Heart left ventricle (tissue), 16 donors: ENCODE results near the gene CYB5D1. TPM values are rescaled to one million over a fixed set of nuclear protein-coding genes. Genes with fewer than 3 reads are reported as not detected.

Experiments
- ATAC-seq, 4 donors: fragments of 200-7000 bp; cut with Tn5 transposase; one replicate each; pipeline ENCODE4 v1.9.1; 2020 to 2022; ENCODE audit warnings: moderate library complexity in 4 of 4, mild to moderate bottlenecking in 3 of 4, moderate number of reproducible peaks in 1 of 4
- DNase-seq, 5 donors: peaks; one replicate each; pipeline ENCODE4 v3.0.0-alpha.2; 2020
- H3K27ac ChIP-seq, 12 donors: fragments of 200-600 bp; sonication (generic) in 4 of 12; one replicate each; pipeline versions ENCODE4 v1.5.0 to v1.8.0; 2016 to 2022; ENCODE audit warnings: mild to moderate bottlenecking in 2 of 12
- H3K27me3 ChIP-seq, 9 donors: fragments of 200-600 bp; sonication (generic) in 2 of 9; one replicate each; pipeline versions ENCODE4 v1.5.1 to v1.8.0; 2016 to 2022; ENCODE audit warnings: mild to moderate bottlenecking in 3 of 9
- H3K36me3 ChIP-seq, 9 donors: fragments of 200-600 bp; sonication (generic) in 2 of 9; one replicate each; pipeline versions ENCODE4 v1.5.0 to v1.8.0; 2018 to 2022; ENCODE audit warnings: mild to moderate bottlenecking in 2 of 9
- H3K4me1 ChIP-seq, 12 donors: fragments of 200-600 bp; sonication (generic) in 4 of 12; one replicate each; pipeline versions ENCODE4 v1.5.0 to v1.8.0; 2016 to 2022; ENCODE audit warnings: mild to moderate bottlenecking in 3 of 12
- H3K4me3 ChIP-seq, 12 donors: fragments of 200-600 bp; sonication (generic) in 4 of 12; one replicate each; pipeline versions ENCODE4 v1.5.0 to v1.8.0; 2017 to 2022; ENCODE audit warnings: mild to moderate bottlenecking in 9 of 12, moderate library complexity in 4 of 12
- H3K9me3 ChIP-seq, 12 donors: fragments of 200-600 bp; sonication (generic) in 4 of 12; one replicate each; pipeline versions ENCODE4 v1.5.0 to v1.8.0; 2016 to 2022; ENCODE audit warnings: mild to moderate bottlenecking in 1 of 12
- CTCF ChIP-seq, 12 donors: fragments of 200-600 bp; sonication (generic) in 4 of 12; IDR thresholded peaks; one replicate each; pipeline versions ENCODE4 v1.5.0 to v1.8.0; 2018 to 2022; ENCODE audit warnings: antibody characterized with exemption in 12 of 12, mild to moderate bottlenecking in 5 of 12
- POLR2A ChIP-seq, 2 donors: fragments of 450-650 bp; IDR thresholded peaks; one replicate each; pipeline ENCODE4 v1.6.1; 2017; ENCODE audit warnings: antibody characterized with exemption in 2 of 2, mild to moderate bottlenecking in 2 of 2, moderate library complexity in 2 of 2
- WGBS, 4 donors: extraction: QIAGEN DNeasy Blood & Tissue Kit in 2 of 4; methylation state at CpG; one replicate each; pipeline versions ENCODE4 v1.1.5 to v1.1.7; 2013 to 2018; 5-methylcytosine and 5-hydroxymethylcytosine counted together
- intact Hi-C, 10 donors: fragments of 100-400 bp; cut with DNase I; formaldehyde crosslinking; loops; one replicate each; pipeline versions ENCODE4 v1.11.1 to v1.14.2; 2022
- polyA plus RNA-seq, 2 donors: library from polyadenylated mRNA; stranded (reverse); fragments of 200-250 nt; gene quantifications; one replicate each; pipeline ENCODE4 v1.2.3, GENCODE V29; 2013
- total RNA-seq, 9 donors: library from RNA; depleted of rRNA in 2 of 9; stranded (reverse); fragments of >200 nt in 2 of 9; fragmentation: NEBNext Ultra II Directional in 3 of 9; extraction: Animal tissue kit (Norgen Biotek cat#: 25700) in 3 of 9; gene quantifications; one replicate each; pipeline versions ENCODE4 v1.1.0 to v1.2.4, GENCODE V29; 2016 to 2023
- donor health status: ischemic (EF 13 %, LVEDD 7.1; RV severe dilation, severe dysfunction).
- donor health status: healthy with polysubstance abuse.
- donor health status: DM: no; HTN: yes; CAD: no.
- donor health status: DM: no; HTN: no; CAD: no.
- donor health status: ischemic (EF 25% LVEDD 6.9; RV normal size, moderate dysfunction).
- donor health status: ischemic (EF 25% LVEDD 5.7; RV mildly dilated, moderate dysfunction).
- donor health status: healthy.
- donor health status: DM: yes; HTN: yes; CAD: no.
- donor health status: ischemic (EF 35%, LVEDD 5.7; RV mildly dilated, moderate dysfunction).
- donor health status: nonischemic (EF 11% LVEDD 7.7; RV severe dilation, severe dysfunction).
- donor health status: DM: yes; HTN: yes; CAD: no.
- donor health status: PGD.
- donor health status: ischemic (EF 29% LVEDD 5.4; RV normal size, mild dysfunction).
- donor health status: nonischemic (EF 23%, LVEDD 6.1; RV moderate dilation, normal function).

The CYB5D1 gene
- total and polyA plus RNA-seq, 11 donors: 9.3 to 20.4 (median 15.5) TPM

DNA sequence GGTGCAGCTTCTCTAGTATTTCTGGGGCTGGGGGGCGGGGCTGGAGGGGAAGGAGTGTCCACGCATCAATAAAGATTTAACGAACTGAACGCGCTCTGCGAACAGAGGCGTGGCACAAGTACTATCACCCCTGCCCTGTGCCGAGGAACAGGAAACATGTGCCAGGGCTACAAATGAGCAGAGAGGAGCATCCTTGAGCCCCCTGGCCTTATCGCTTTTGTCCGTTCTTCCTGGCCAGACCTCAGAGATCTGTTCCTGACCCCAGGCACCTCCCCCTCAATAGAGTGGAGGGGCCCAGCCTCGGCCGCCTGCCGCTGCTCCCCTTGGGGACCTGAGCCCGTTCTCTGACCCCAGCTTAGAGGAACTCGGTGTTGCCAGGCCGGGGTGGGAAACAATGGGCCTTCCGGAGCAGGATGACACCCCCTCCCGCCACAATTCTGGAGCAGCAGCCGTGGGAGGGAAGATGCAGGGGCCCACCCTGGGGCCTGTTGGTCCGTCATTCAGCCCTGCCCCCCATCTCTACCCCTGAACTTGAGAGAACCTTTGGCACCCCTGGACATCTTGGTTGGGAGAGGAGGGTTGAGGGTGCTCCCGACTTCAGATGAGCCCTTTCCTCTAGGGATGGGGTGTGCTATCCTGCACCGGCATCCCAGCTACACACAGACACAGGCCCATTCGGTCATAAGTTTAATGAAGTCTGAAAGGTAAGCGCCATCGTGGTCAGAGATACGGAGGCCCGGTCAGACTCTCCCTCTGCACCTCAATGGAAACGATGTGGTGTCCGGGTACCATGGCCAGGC, 1.6 kb upstream of the CYB5D1 start:
- Histone ChIP-seq H3K4me1 (peaks cover 0 to 53% (median 38%) of the 10 kb centered on the region in 12 donors), H3K36me3 (peaks cover 0 to 50% (median 37%) of the 10 kb centered on the region in 9 donors), H3K27me3 (no peaks in the 10 kb centered on the region), H3K9me3 (no peaks in the 10 kb centered on the region), H3K4me3 (peak overlapping the region; percentile 9 to 85 (median 68)), H3K27ac (peak overlapping the region; percentile 74 to 97 (median 92))
- no peak for TF ChIP-seq CTCF (IDR thresholded peaks at IDR 0.05)
- TF ChIP-seq POLR2A (IDR thresholded peaks at IDR 0.05): peak in 1 of 2 donors; percentile 28
- peak; percentile 86 to 89 (median 86) for DNase-seq
- ATAC-seq: peak; percentile 1 to 43 (median 6)
- 7 to 23% (median 14%) methylated on average over 21 to 29 of the region's 29 CpGs for WGBS, 4 donors
- intact Hi-C loops: loop anchor here in 8 of 10 donors (2.0 to 10.0 kb wide), 9 partner anchors 19 to 299 kb away; partner anchors contain the start of genes KDM6B (in 2 of the 8), CHD3 (in 1 of the 8), KCNAB3 (in 1 of the 8) and PER1 (in 1 of the 8)

- peak; percentile 87 to 90 (median 90) for ATAC-seq
- H3K4me1 ChIP-seq: peaks cover 0 to 45% (median 33%) of the 10 kb centered on the region in 12 donors
- 0 to 1% (median 1%) methylated on average over 44 to 64 of the region's 64 CpGs for WGBS, 4 donors
These were observed 741 bp upstream of the CYB5D1 start, which contains the start of gene NAA38 for GRCh38 chr17:7856811-7857712. Gene NAA38, minus strand, starts transcription at chr17:7857559. Its CDS starts 96 bp downstream, at chr17:7857463.

GRCh38 chr17:7858522-7858810, 663 bp downstream of the CYB5D1 start:
- Histone ChIP-seq H3K4me3 (peak overlapping the region; percentile 39 to 85 (median 68)), H3K4me1 (peaks cover 0 to 43% (median 28%) of the 10 kb centered on the region in 12 donors), H3K27me3 (no peaks in the 10 kb centered on the region), H3K36me3 (peaks cover 0 to 41% (median 15%) of the 10 kb centered on the region in 9 donors), H3K9me3 (no peaks in the 10 kb centered on the region), H3K27ac (peak overlapping the region in 11 of 12 donors; percentile 81 to 97 (median 92))
- intact Hi-C loops: loop anchor here in 8 of 10 donors (5.0 to 10.0 kb wide), 5 partner anchors 36 to 296 kb away; partner anchors contain the start of genes KCNAB3 (in 1 of the 8), PER1 (in 1 of the 8), TP53 (in 1 of the 8) and WRAP53 (in 1 of the 8)
- TF ChIP-seq CTCF (IDR thresholded peaks at IDR 0.05): peak in 9 of 12 donors; percentile 10 to 51 (median 35)
- no peak for TF ChIP-seq POLR2A (IDR thresholded peaks at IDR 0.05)
- 26 to 36% (median 33%) methylated on average over 16 to 20 of the region's 20 CpGs for WGBS, 4 donors
- DNase-seq (peak in 4 of 5 donors; percentile 29 to 68 (median 48)), ATAC-seq (peak in 2 of 4 donors; percentile 3 to 9)

More at GRCh38 chr17:7856811-7857712, 741 bp upstream of the CYB5D1 start, which contains the start of gene NAA38:
- Histone ChIP-seq H3K27ac (peak within 1 kb of the TSS; percentile 74 to 97 (median 92)), H3K9me3 (no peaks in the 10 kb centered on the region), H3K27me3 (no peaks in the 10 kb centered on the region), H3K4me3 (peak within 1 kb of the TSS; percentile 39 to 85 (median 68)), H3K36me3 (peaks cover 0 to 51% (median 29%) of the 10 kb centered on the region in 9 donors)
- TF ChIP-seq POLR2A (IDR thresholded peaks at IDR 0.05) (peak in 1 of 2 donors; percentile 32), CTCF (IDR thresholded peaks at IDR 0.05) (peak in 10 of 12 donors; percentile 12 to 74 (median 44))
- DNase-seq: peak; percentile 96 to 98 (median 97)
- intact Hi-C loops: loop anchor here in 8 of 10 donors (1.0 to 10.0 kb wide), 10 partner anchors 20 to 298 kb away; partner anchors contain the start of genes KDM6B (in 2 of the 8), CHD3 (in 1 of the 8), KCNAB3 (in 1 of the 8) and PER1 (in 1 of the 8)
